ENCODE measurements around the gene CCL23.

CCL23 gene

DNA sequence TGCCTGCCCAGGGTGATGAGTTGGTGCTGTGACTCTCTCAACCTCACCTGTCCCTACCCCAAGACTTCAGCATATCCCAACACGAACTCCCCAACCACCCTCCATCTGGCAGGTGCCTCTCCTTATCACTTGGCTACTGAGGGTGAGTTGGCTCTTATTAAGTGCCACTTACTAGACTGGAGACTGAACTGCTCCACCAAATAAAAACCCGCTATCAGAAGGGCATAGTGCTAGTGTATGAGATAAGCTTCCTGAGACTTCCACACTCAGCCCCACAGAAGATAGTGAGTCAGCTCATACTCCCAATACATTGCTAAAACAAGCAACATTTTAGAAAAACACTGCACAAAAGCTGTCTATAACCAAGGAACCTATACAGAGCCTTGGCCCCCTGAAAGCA lies 30.3 kb upstream of the CCL23 start:
- no peaks in the 10 kb centered on the region for H3K27me3 ChIP-seq (ENCODE audit: low read length)
- no peak overlapping the region for H2AFZ ChIP-seq (ENCODE audit: low read depth, low read length, severe bottlenecking)
- H3F3A ChIP-seq (ENCODE audit: insufficient read depth), result no peaks in the 10 kb centered on the region
- no peak overlapping the region for H3K4me3 ChIP-seq (ENCODE audit: insufficient read depth, low read length, poor library complexity, severe bottlenecking)
- no peaks in the 10 kb centered on the region for H4K20me1 ChIP-seq (ENCODE audit: low read depth, low read length)
- TF ChIP-seq, protein P1, sequence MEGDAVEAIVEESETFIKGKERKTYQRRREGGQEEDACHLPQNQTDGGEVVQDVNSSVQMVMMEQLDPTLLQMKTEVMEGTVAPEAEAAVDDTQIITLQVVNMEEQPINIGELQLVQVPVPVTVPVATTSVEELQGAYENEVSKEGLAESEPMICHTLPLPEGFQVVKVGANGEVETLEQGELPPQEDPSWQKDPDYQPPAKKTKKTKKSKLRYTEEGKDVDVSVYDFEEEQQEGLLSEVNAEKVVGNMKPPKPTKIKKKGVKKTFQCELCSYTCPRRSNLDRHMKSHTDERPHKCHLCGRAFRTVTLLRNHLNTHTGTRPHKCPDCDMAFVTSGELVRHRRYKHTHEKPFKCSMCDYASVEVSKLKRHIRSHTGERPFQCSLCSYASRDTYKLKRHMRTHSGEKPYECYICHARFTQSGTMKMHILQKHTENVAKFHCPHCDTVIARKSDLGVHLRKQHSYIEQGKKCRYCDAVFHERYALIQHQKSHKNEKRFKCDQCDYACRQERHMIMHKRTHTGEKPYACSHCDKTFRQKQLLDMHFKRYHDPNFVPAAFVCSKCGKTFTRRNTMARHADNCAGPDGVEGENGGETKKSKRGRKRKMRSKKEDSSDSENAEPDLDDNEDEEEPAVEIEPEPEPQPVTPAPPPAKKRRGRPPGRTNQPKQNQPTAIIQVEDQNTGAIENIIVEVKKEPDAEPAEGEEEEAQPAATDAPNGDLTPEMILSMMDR (IDR thresholded peaks at IDR 0.05; ENCODE audit: insufficient read depth, low read length, poor library complexity, severe bottlenecking), result no peak
- no peak for TF ChIP-seq EZH2phosphoT487 (conservative IDR thresholded peaks at IDR 0.05; ENCODE audit: low read length)
- no peaks in the 10 kb centered on the region; the same call in 1 of the 2 replicates for H3K9me3 ChIP-seq (ENCODE audit: insufficient read depth, low read length)
- H3K36me3 ChIP-seq (ENCODE audit: low read length), result no peaks in the 10 kb centered on the region
- no peak overlapping the region for H3K27ac ChIP-seq (ENCODE audit: low read depth, low read length)
- no peaks in the 10 kb centered on the region for H3K79me2 ChIP-seq (ENCODE audit: insufficient read depth, low read length)
- no peak overlapping the region for H3K9ac ChIP-seq (ENCODE audit: low read length)
- no peak overlapping the region for H3K4me2 ChIP-seq (ENCODE audit: low read depth, low read length, poor library complexity, severe bottlenecking)
- no peaks in the 10 kb centered on the region for H3K9me2 ChIP-seq (replicated peaks; ENCODE audit: insufficient read depth, low read length)

DNA sequence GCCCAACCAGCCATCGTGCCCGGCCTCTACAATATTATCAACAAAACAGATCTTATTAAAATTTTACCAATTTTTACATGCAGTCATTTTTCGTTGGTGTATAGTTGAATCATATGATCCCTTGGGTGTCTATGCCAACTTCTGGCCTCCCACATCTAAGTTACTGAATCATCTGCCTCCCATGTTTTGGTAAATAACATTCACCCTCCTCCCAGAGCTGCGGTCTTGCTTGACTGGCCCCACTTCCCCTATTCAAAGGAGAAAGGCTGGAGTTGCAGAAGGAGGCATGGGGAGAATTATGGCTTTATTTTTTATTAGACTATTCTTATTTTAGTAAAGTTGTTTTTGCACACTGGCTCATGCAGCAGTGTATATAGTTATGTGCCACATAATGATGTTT lies 18.5 kb upstream of the CCL23 start:
- no peak overlapping the region for H3K27ac ChIP-seq (ENCODE audit: low read depth, low read length)
- H3K27me3 ChIP-seq (ENCODE audit: low read length), result no peaks in the 10 kb centered on the region
- no peak overlapping the region for H2AFZ ChIP-seq (ENCODE audit: low read depth, low read length, severe bottlenecking)
- H3K9me2 ChIP-seq (replicated peaks; ENCODE audit: insufficient read depth, low read length), result no peaks in the 10 kb centered on the region
- H3K79me2 ChIP-seq (ENCODE audit: insufficient read depth, low read length), result no peaks in the 10 kb centered on the region
- no peaks in the 10 kb centered on the region for H3K9me3 ChIP-seq (ENCODE audit: insufficient read depth, low read length)
- H3F3A ChIP-seq (ENCODE audit: insufficient read depth), result no peaks in the 10 kb centered on the region
- no peak overlapping the region for H3K4me2 ChIP-seq (ENCODE audit: low read depth, low read length, poor library complexity, severe bottlenecking)
- TF ChIP-seq, protein P1 (IDR thresholded peaks at IDR 0.05; ENCODE audit: insufficient read depth, low read length, poor library complexity, severe bottlenecking), result no peak
- no peak for TF ChIP-seq EZH2phosphoT487 (conservative IDR thresholded peaks at IDR 0.05; ENCODE audit: low read length)
- no peak overlapping the region for H3K4me3 ChIP-seq (ENCODE audit: insufficient read depth, low read length, poor library complexity, severe bottlenecking)
- H3K36me3 ChIP-seq (ENCODE audit: low read length), result no peaks in the 10 kb centered on the region
- no peaks in the 10 kb centered on the region for H4K20me1 ChIP-seq (ENCODE audit: low read depth, low read length)
- H3K9ac ChIP-seq (ENCODE audit: low read length), result no peak overlapping the region

DNA sequence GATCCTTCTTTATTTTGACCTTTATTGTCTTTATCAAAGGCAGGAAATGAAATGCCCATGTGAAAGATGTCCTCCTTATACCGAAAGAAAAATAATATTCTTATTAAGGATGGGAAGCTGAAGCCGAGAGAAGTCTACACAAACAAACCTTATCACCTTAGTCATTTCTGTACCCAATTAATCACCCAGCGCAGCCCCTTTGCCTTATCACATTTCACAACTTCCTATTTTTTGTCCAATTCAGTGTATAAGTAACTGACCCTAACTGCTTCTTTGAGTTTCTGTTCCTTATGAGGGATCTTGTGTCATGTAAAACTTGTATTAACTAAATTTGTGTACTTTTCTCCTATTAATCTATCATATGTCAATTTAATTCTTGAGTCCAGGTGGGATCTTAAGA lies 16.4 kb upstream of the CCL23 start:
- H3K36me3 ChIP-seq (ENCODE audit: low read length), result no peaks in the 10 kb centered on the region
- no peaks in the 10 kb centered on the region for H3K79me2 ChIP-seq (ENCODE audit: insufficient read depth, low read length)
- H3K9me2 ChIP-seq (replicated peaks; ENCODE audit: insufficient read depth, low read length), result no peaks in the 10 kb centered on the region
- no peak overlapping the region for H2AFZ ChIP-seq (ENCODE audit: low read depth, low read length, severe bottlenecking)
- TF ChIP-seq, protein P1 (IDR thresholded peaks at IDR 0.05; ENCODE audit: insufficient read depth, low read length, poor library complexity, severe bottlenecking), result no peak
- no peak for TF ChIP-seq EZH2phosphoT487 (conservative IDR thresholded peaks at IDR 0.05; ENCODE audit: low read length)
- no peak overlapping the region for H3K4me3 ChIP-seq (ENCODE audit: insufficient read depth, low read length, poor library complexity, severe bottlenecking)
- no peaks in the 10 kb centered on the region for H3K9me3 ChIP-seq (ENCODE audit: insufficient read depth, low read length)
- no peaks in the 10 kb centered on the region for H4K20me1 ChIP-seq (ENCODE audit: low read depth, low read length)
- no peak overlapping the region for H3K27ac ChIP-seq (ENCODE audit: low read depth, low read length)
- no peaks in the 10 kb centered on the region for H3F3A ChIP-seq (ENCODE audit: insufficient read depth)
- H3K9ac ChIP-seq (ENCODE audit: low read length), result no peak overlapping the region
- H3K4me2 ChIP-seq (ENCODE audit: low read depth, low read length, poor library complexity, severe bottlenecking), result no peak overlapping the region
- H3K27me3 ChIP-seq (ENCODE audit: low read length), result no peaks in the 10 kb centered on the region
